Neural crest cell (in vitro differentiated cells): ENCODE data around the gene SPCS1. TPM values are rescaled to one million over a fixed set of nuclear protein-coding genes. Genes with fewer than 3 reads are reported as not detected.

Experiments used
- DNase-seq: peaks from one replicate; pipeline ENCODE4 v3.0.0; 2021; ENCODE audit warnings: low read depth, mixed read lengths, low spot score
- H3K27ac Mint-ChIP-seq: one replicate; pipeline ENCODE4 v1.8.0; 2021; ENCODE audit warnings: mild to moderate bottlenecking, mixed read lengths; ENCODE audit not compliant: unreplicated experiment
- H3K27me3 Mint-ChIP-seq: 2 replicates; pipeline ENCODE4 v1.8.0; 2021; ENCODE audit warnings: low read depth, mild to moderate bottlenecking, mixed read lengths
- H3K36me3 Mint-ChIP-seq: 2 replicates; pipeline ENCODE4 v1.8.0; 2021; ENCODE audit warnings: low read depth, mild to moderate bottlenecking, mixed read lengths
- H3K4me1 Mint-ChIP-seq: 2 replicates; pipeline ENCODE4 v1.8.0; 2021; ENCODE audit warnings: mixed read lengths
- H3K4me3 Mint-ChIP-seq: one replicate; pipeline ENCODE4 v1.8.0; 2021; ENCODE audit warnings: mild to moderate bottlenecking, mixed read lengths
- H3K9me3 Mint-ChIP-seq: 2 replicates; pipeline ENCODE4 v1.8.0; 2021; ENCODE audit warnings: mixed read lengths
- CTCF ChIP-seq: fragments of 200-600 bp; sonication (generic); conservative IDR thresholded peaks from 2 replicates; pipeline ENCODE4 v1.5.0; 2021; ENCODE audit warnings: antibody characterized with exemption, mild to moderate bottlenecking
- total RNA-seq: library from RNA; stranded (reverse); gene quantifications from 2 replicates; pipeline ENCODE4 v1.2.1, GENCODE V29; 2021

SPCS1 gene
- total RNA-seq, 1 donor from 2014 or later, result 101 TPM

DNA sequence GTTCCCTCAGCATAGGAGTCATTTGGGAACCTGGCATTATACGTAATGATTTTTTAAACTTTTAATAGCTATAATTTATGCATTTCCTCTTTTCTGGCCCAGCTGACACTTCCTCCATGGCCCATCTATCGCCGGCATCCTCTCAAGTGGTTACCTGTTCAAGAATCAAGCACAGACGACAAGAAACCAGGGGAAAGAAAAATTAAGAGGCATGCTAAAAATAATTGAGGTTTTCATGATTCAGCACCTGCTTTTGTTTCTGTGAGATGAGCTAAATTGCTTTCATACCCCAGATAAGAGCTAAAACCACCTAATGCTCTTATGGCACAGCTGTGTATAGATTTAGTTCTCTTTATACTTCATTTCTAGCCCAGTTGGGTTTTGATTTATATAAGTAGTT lies 1.7 kb downstream of the SPCS1 start:
- no peak for DNase-seq
- H3K4me3 Mint-ChIP-seq, result peak overlapping the region; percentile 99
- H3K9me3 Mint-ChIP-seq, result no peaks in the 10 kb centered on the region
- H3K27ac Mint-ChIP-seq, result no peak overlapping the region
- peaks cover 8% of the 10 kb centered on the region for H3K36me3 Mint-ChIP-seq
- peaks cover 40% of the 10 kb centered on the region for H3K4me1 Mint-ChIP-seq
- no peaks in the 10 kb centered on the region for H3K27me3 Mint-ChIP-seq
- no peak for TF ChIP-seq CTCF

GRCh38 chr3:52710512-52710911 lies 4.6 kb downstream of the SPCS1 start:
- no peak overlapping the region for H3K4me3 Mint-ChIP-seq
- no peak overlapping the region for H3K27ac Mint-ChIP-seq
- no peaks in the 10 kb centered on the region for H3K9me3 Mint-ChIP-seq
- H3K27me3 Mint-ChIP-seq, result no peaks in the 10 kb centered on the region
- H3K4me1 Mint-ChIP-seq, result peaks cover 34% of the 10 kb centered on the region
- no peak for TF ChIP-seq CTCF
- DNase-seq, result no peak
- H3K36me3 Mint-ChIP-seq, result peaks cover 11% of the 10 kb centered on the region

DNA sequence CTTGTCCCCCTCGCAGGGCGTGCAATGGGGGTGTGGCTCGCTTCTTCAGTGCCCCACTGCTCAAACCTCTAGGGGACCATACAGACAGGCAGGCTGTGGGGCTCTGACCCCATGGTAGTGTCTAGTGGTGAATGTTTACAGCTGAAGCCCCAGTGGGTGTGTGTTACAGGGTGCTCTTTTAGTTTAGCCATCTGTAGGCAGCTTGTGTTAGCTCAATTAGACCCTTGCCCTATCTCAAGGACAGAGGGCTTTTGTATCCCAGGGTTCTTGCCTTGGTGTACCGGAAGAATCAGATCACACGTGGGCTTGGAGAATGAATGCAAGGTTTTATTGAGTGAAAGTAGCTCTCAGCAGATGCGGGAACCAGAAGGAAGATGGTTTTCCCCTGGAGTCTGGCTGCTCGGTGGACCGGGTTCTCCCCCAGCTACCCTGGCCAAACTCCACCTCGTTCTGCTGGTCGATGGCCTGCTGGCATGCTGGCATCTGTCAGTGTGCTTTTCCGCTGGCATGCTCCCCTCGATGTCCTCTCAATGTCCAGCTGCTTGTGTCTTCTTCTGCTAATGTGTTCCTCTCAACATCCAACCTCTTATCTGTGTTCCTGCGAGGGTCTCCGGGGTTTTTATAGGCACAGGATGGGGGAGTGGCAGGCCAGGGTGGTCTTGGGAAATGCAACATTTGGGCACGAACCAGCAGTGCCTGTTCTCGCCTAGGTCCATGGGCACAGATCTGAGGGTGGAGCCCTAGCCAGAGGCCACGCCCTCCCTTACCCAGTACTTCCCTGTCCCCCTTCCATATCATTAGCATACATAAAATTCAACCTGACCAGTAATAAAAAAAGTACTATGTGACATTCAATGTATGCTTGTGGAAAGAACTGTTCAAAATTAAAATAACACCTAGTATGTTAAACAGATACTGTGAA lies 6.6 kb downstream of the SPCS1 start:
- H3K36me3 Mint-ChIP-seq, result peaks cover 11% of the 10 kb centered on the region
- peaks cover 31% of the 10 kb centered on the region for H3K4me1 Mint-ChIP-seq
- H3K9me3 Mint-ChIP-seq, result no peaks in the 10 kb centered on the region
- no peak for TF ChIP-seq CTCF
- H3K27me3 Mint-ChIP-seq, result no peaks in the 10 kb centered on the region
- peak overlapping the region; percentile 66 for H3K4me3 Mint-ChIP-seq
- H3K27ac Mint-ChIP-seq, result peak overlapping the region; percentile 89
- DNase-seq, result peak; percentile 12

GRCh38 chr3:52714335-52715302 lies 8.7 kb downstream of the SPCS1 start:
- no peak overlapping the region for H3K4me3 Mint-ChIP-seq
- DNase-seq, result peak; percentile 23
- no peaks in the 10 kb centered on the region for H3K27me3 Mint-ChIP-seq
- no peak for TF ChIP-seq CTCF
- H3K9me3 Mint-ChIP-seq, result no peaks in the 10 kb centered on the region
- H3K36me3 Mint-ChIP-seq, result peaks cover 18% of the 10 kb centered on the region
- H3K27ac Mint-ChIP-seq, result no peak overlapping the region
- H3K4me1 Mint-ChIP-seq, result peaks cover 29% of the 10 kb centered on the region

GRCh38 chr3:52715714-52716305 lies 9.9 kb downstream of the SPCS1 start:
- no peaks in the 10 kb centered on the region for H3K27me3 Mint-ChIP-seq
- no peak for TF ChIP-seq CTCF
- H3K27ac Mint-ChIP-seq, result peak overlapping the region; percentile 75
- DNase-seq, result no peak
- peaks cover 25% of the 10 kb centered on the region for H3K36me3 Mint-ChIP-seq
- no peak overlapping the region for H3K4me3 Mint-ChIP-seq
- H3K4me1 Mint-ChIP-seq, result peaks cover 29% of the 10 kb centered on the region
- peaks cover 3% of the 10 kb centered on the region for H3K9me3 Mint-ChIP-seq
